IMR-90 (cell line): ENCODE measurements around the gene WNT11. TPM values are rescaled to one million over a fixed set of nuclear protein-coding genes. Genes with fewer than 3 reads are reported as not detected.

Experiments used
- ATAC-seq: fragments of 200-7000 bp; cut with Tn5 transposase; 2 replicates; pipeline ENCODE4 v1.9.1; 2020; ENCODE audit warnings: low read depth, mild to moderate bottlenecking, moderate library complexity
- BruUV-seq: library from RNA; stranded (reverse); fragments of 400-500 nt; replicated peaks from 2 replicates; lab custom pipeline; 2021; lab: Mats Ljungman, UMichigan
- CTCF ChIA-PET: fragments of 300-600 bp; formaldehyde crosslinking; extraction: SDS; loops from one replicate; lab custom pipeline; 2021; ENCODE audit warnings: antibody characterized with exemption; lab: Yijun Ruan, JAX
- POLR2A ChIA-PET: fragments of 300-600 bp; sonication (Branson Sonifier 250); formaldehyde crosslinking; loops from one replicate; lab custom pipeline; 2022; ENCODE audit warnings: antibody characterized with exemption; ENCODE audit not compliant: unreplicated experiment; lab: Charles Lee
- DNase-seq: peaks from one replicate; pipeline ENCODE4 v3.0.0; 2013
- H2AFZ ChIP-seq: replicated peaks from 2 replicates; pipeline ENCODE3; 2013; ENCODE audit warnings: low read length, mild to moderate bottlenecking; ENCODE audit not compliant: poor library complexity
- H2AK5ac ChIP-seq: 2 replicates; pipeline ENCODE4 v1.6.1; 2013; ENCODE audit warnings: low read depth, low read length, inconsistent platforms
- H2AK9ac ChIP-seq: replicated peaks from 2 replicates; pipeline ENCODE3; 2013; ENCODE audit warnings: mild to moderate bottlenecking, low read depth, low read length, moderate library complexity; ENCODE audit not compliant: poor library complexity
- H2BK120ac ChIP-seq: 2 replicates; pipeline ENCODE4 v1.6.1; 2013; ENCODE audit warnings: low read depth, low read length, inconsistent platforms
- H2BK15ac ChIP-seq: 3 replicates; pipeline ENCODE4 v1.6.1; 2013; ENCODE audit warnings: low read depth, low read length, inconsistent platforms
- H2BK20ac ChIP-seq: 2 replicates; pipeline ENCODE4 v1.6.1; 2013; ENCODE audit warnings: low read depth, mild to moderate bottlenecking, inconsistent platforms, low read length, moderate library complexity
- H2BK5ac ChIP-seq: 2 replicates; pipeline ENCODE4 v1.6.1; 2013; ENCODE audit warnings: mild to moderate bottlenecking, low read depth, low read length, inconsistent platforms; ENCODE audit not compliant: poor library complexity, severe bottlenecking
- H3K14ac ChIP-seq: replicated peaks from 2 replicates; pipeline ENCODE4 v1.6.1; 2013; ENCODE audit warnings: low read depth, low read length, inconsistent platforms
- H3K18ac ChIP-seq: 2 replicates; pipeline ENCODE4 v1.6.1; 2013; ENCODE audit warnings: low read depth, low read length, control low read depth
- H3K23ac ChIP-seq: 2 replicates; pipeline ENCODE4 v1.6.1; 2013; ENCODE audit warnings: low read depth, low read length, inconsistent platforms
- H3K27ac ChIP-seq: 2 replicates; pipeline ENCODE4 v1.5.1; 2013; ENCODE audit warnings: mild to moderate bottlenecking, control low read depth, low read length; ENCODE audit not compliant: insufficient read depth
- H3K27me3 ChIP-seq: 2 replicates; pipeline ENCODE4 v1.6.1; 2013; ENCODE audit warnings: low read length; ENCODE audit not compliant: control insufficient read depth, insufficient read depth
- H3K36me3 ChIP-seq: 2 replicates; pipeline ENCODE4 v1.6.1; 2013; ENCODE audit warnings: low read length, mixed read lengths; ENCODE audit not compliant: control insufficient read depth, insufficient read depth
- H3K4ac ChIP-seq: 2 replicates; pipeline ENCODE4 v1.6.1; 2013; ENCODE audit warnings: low read depth, low read length, inconsistent platforms
- H3K4me1 ChIP-seq: 2 replicates; pipeline ENCODE4 v1.6.1; 2013; ENCODE audit warnings: low read length, mixed read lengths; ENCODE audit not compliant: control insufficient read depth, insufficient read depth
- H3K4me2 ChIP-seq: 2 replicates; pipeline ENCODE4 v1.6.1; 2013; ENCODE audit warnings: low read depth, mild to moderate bottlenecking, control low read depth, low read length, moderate library complexity
- H3K4me3 ChIP-seq: 2 replicates; pipeline ENCODE4 v1.5.1; 2013; ENCODE audit warnings: low read depth, mild to moderate bottlenecking, control low read depth, low read length, moderate library complexity; ENCODE audit not compliant: insufficient read depth
- H3K56ac ChIP-seq: 2 replicates; pipeline ENCODE4 v1.6.1; 2013; ENCODE audit warnings: low read length, inconsistent platforms; ENCODE audit not compliant: insufficient read depth; ENCODE audit errors: extremely low read depth
- H3K79me1 ChIP-seq, 2 experiments: 2 replicates each; pipeline ENCODE4 v1.6.1; 2013; ENCODE audit warnings: low read length in 2 of 2, inconsistent platforms in 1 of 2, low read depth in 1 of 2
- H3K9ac ChIP-seq: 2 replicates; pipeline ENCODE4 v1.6.1; 2013; ENCODE audit warnings: low read depth, low read length, control low read depth
- H3K9me1 ChIP-seq: 2 replicates; pipeline ENCODE4 v1.6.1; 2013; ENCODE audit warnings: low read length, inconsistent platforms; ENCODE audit not compliant: insufficient read depth
- H3K9me3 ChIP-seq: 2 replicates; pipeline ENCODE4 v1.6.1; 2013; ENCODE audit warnings: low read length; ENCODE audit not compliant: control insufficient read depth, insufficient read depth
- H4K20me1 ChIP-seq: 2 replicates; pipeline ENCODE4 v1.6.1; 2013; ENCODE audit warnings: low read length, inconsistent platforms; ENCODE audit not compliant: insufficient read depth
- H4K5ac ChIP-seq: 2 replicates; pipeline ENCODE4 v1.6.1; 2013; ENCODE audit warnings: mild to moderate bottlenecking, low read depth, low read length, control low read depth
- H4K8ac ChIP-seq, 2 experiments: 2 replicates each; pipeline ENCODE4 v1.6.1; 2013; ENCODE audit warnings: low read depth in 2 of 2, low read length in 2 of 2, control low read depth in 1 of 2, inconsistent platforms in 1 of 2
- H4K91ac ChIP-seq: 2 replicates; pipeline ENCODE4 v1.6.1; 2013; ENCODE audit warnings: low read depth, low read length, inconsistent platforms; ENCODE audit not compliant: insufficient read depth
- BHLHE40 ChIP-seq: fragments of 150-350 bp; IDR thresholded peaks from 2 replicates; pipeline ENCODE4 v1.6.1; 2016; ENCODE audit warnings: mild to moderate bottlenecking, low read depth, low read length
- CEBPB ChIP-seq: IDR thresholded peaks from 2 replicates; pipeline ENCODE4 v1.6.1; 2012; ENCODE audit warnings: low read depth, low read length, improper control_type of control experiment
- CHD1 ChIP-seq: IDR thresholded peaks from 2 replicates; pipeline ENCODE4 v1.6.1; 2012; ENCODE audit warnings: low read depth, low read length, improper control_type of control experiment
- CTCF ChIP-seq: conservative IDR thresholded peaks from 2 replicates; pipeline ENCODE4 v1.5.1; 2012; ENCODE audit warnings: mild to moderate bottlenecking, low read depth, low read length, improper control_type of control experiment
- ELK1 ChIP-seq: fragments of 150-350 bp; IDR thresholded peaks from 2 replicates; pipeline ENCODE4 v1.6.1; 2016; ENCODE audit warnings: low read depth, mild to moderate bottlenecking, low read length, moderate library complexity, borderline replicate concordance
- FOS ChIP-seq: fragments of 150-350 bp; IDR thresholded peaks from 2 replicates; pipeline ENCODE4 v1.6.1; 2016; ENCODE audit warnings: low read depth, low read length
- MAFK ChIP-seq: IDR thresholded peaks from 2 replicates; pipeline ENCODE4 v1.6.1; 2012; ENCODE audit warnings: low read depth, low read length, improper control_type of control experiment
- MAZ ChIP-seq: IDR thresholded peaks from 2 replicates; pipeline ENCODE4 v1.6.1; 2012; ENCODE audit warnings: low read depth, mild to moderate bottlenecking, low read length, improper control_type of control experiment, moderate library complexity, borderline replicate concordance
- MXI1 ChIP-seq: IDR thresholded peaks from 2 replicates; pipeline ENCODE4 v1.6.1; 2012; ENCODE audit warnings: low read depth, mild to moderate bottlenecking, low read length, moderate library complexity, borderline replicate concordance
- NFE2L2 ChIP-seq: fragments of 150-350 bp; IDR thresholded peaks from 2 replicates; pipeline ENCODE4 v1.6.1; 2016; ENCODE audit warnings: low read depth, mild to moderate bottlenecking, low read length
- POLR2A ChIP-seq: IDR thresholded peaks from 2 replicates; pipeline ENCODE4 v1.6.1; 2012; ENCODE audit warnings: mild to moderate bottlenecking, low read depth, low read length
- RAD21 ChIP-seq: IDR thresholded peaks from 2 replicates; pipeline ENCODE4 v1.6.1; 2012; ENCODE audit warnings: low read length, improper control_type of control experiment
- RCOR1 ChIP-seq: IDR thresholded peaks from 2 replicates; pipeline ENCODE4 v1.6.1; 2012; ENCODE audit warnings: mild to moderate bottlenecking, low read length, improper control_type of control experiment; ENCODE audit not compliant: insufficient replicate concordance
- RFX5 ChIP-seq: IDR thresholded peaks from 2 replicates; pipeline ENCODE4 v1.8.0; 2012; ENCODE audit warnings: low read depth, mild to moderate bottlenecking, low read length, moderate library complexity
- SMC3 ChIP-seq: fragments of 150-350 bp; IDR thresholded peaks from 2 replicates; pipeline ENCODE4 v1.6.1; 2016; ENCODE audit warnings: low read depth, mild to moderate bottlenecking, antibody characterized with exemption, low read length, moderate library complexity
- WGBS, 2 experiments: methylation state at CpG; one replicate each; pipeline versions ENCODE4 v1.1.5 to v1.1.7; 2013; ENCODE audit warnings: missing lambda C conversion rate in 2 of 2; ENCODE audit not compliant: insufficient read length in 1 of 2; ENCODE audit errors: extremely low coverage in 2 of 2; 5-methylcytosine and 5-hydroxymethylcytosine counted together
- dilution Hi-C: fragments of 300-500 bp; cut with HindIII; formaldehyde crosslinking; loops from one replicate; pipeline ENCODE4 v1.14.3; 2018; ENCODE audit warnings: low sequenced_read_pairs; ENCODE audit not compliant: unreplicated experiment
- in situ Hi-C: fragments of 300-500 bp; cut with MboI; formaldehyde crosslinking; loops from 3 replicates; pipeline ENCODE4 v1.14.3; 2019; ENCODE audit warnings: low sequenced_read_pairs, inconsistent platforms, mixed read lengths
- intact Hi-C: fragments of 100-400 bp; cut with micrococcal nuclease; formaldehyde crosslinking; loops from 2 replicates; pipeline ENCODE4 v1.10.0; 2022
- polyA plus RNA-seq, 3 experiments: library from polyadenylated mRNA; depleted of rRNA; stranded (reverse); fragments of >200 nt; gene quantifications; 2 replicates each; pipeline ENCODE4 v1.2.3, GENCODE V29; 2012; ENCODE audit warnings: low replicate concordance in 1 of 3
- total RNA-seq: library from RNA; depleted of rRNA; stranded (reverse); fragments of >200 nt; gene quantifications from 2 replicates; pipeline ENCODE4 v1.2.3, GENCODE V29; 2012
- TF ChIP-seq, protein P1 (sequence below): fragments of 150-350 bp; IDR thresholded peaks from 2 replicates; pipeline ENCODE4 v1.6.1; 2017; ENCODE audit warnings: mild to moderate bottlenecking, antibody characterized with exemption, low read length, low read depth

Gene WNT11
- total and polyA plus RNA-seq, 2 of the 4 experiments (the other 2 are of a cell fraction) = 0.10 TPM; not detected in 1

DNA sequence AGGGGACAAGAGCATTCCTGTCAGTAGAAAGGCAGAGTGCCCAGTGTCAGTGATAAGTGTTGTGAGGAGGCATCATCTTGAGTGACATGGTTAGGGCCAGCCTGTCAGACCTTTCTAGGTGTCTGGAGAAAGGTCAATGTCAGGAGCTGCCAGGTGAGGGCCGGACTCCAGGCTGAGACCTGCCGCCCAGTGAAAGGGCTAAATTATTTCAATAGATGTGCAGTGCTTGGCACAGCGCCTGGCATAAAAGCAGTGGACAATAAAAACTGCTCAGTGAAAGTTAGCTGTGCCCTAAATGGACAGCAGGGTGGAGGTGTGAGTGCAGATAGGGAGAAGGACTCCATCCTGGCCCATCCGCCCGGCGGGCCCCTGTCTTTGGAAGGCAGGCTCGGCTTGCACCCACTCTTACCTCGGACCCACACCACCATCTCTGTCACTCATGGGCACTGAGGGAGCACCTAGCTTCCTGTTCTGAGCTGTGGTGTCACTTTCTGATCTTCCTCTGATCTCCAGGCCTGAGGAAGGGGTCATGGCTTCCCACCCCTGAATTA, 23.5 kb upstream of the WNT11 start:
- peaks cover 8% of the 10 kb centered on the region for H3K9me1 ChIP-seq
- H3K9ac ChIP-seq = no peak overlapping the region
- no peaks in the 10 kb centered on the region for H3K9me3 ChIP-seq
- H2AFZ ChIP-seq = no peak overlapping the region
- no peak overlapping the region for H3K14ac ChIP-seq
- intact Hi-C loops (no loop called here), in situ Hi-C loops (no loop called here), dilution Hi-C loops (no loop called here)
- H2AK5ac ChIP-seq = no peak overlapping the region
- 71% methylated on average over 5 of the region's 8 CpGs; no CpG with 5 or more reads in 1 of the 2 experiments for WGBS, 2 experiments
- no peak for DNase-seq
- H4K20me1 ChIP-seq = no peaks in the 10 kb centered on the region
- H3K4me3 ChIP-seq = no peak overlapping the region
- H3K36me3 ChIP-seq = no peaks in the 10 kb centered on the region
- CTCF ChIA-PET = no interaction called here
- H2BK5ac ChIP-seq = no peak overlapping the region
- no peak overlapping the region for H3K4ac ChIP-seq
- H3K56ac ChIP-seq = no peak overlapping the region
- H3K18ac ChIP-seq = no peak overlapping the region
- no peak overlapping the region for H4K91ac ChIP-seq
- H3K79me1 ChIP-seq = no peaks in the 10 kb centered on the region
- no peak for ATAC-seq
- BruUV-seq = no TSS peak
- H4K8ac ChIP-seq = no peak overlapping the region
- POLR2A ChIA-PET = no interaction called here
- H2BK15ac ChIP-seq = no peak overlapping the region
- H3K27ac ChIP-seq = no peak overlapping the region
- H2BK20ac ChIP-seq = no peak overlapping the region
- H3K23ac ChIP-seq = no peak overlapping the region
- no peak overlapping the region for H2BK120ac ChIP-seq
- peaks cover 3% of the 10 kb centered on the region for H3K4me1 ChIP-seq
- H3K4me2 ChIP-seq = no peak overlapping the region
- no peak overlapping the region for H2AK9ac ChIP-seq
- H4K5ac ChIP-seq = no peak overlapping the region
- TF ChIP-seq RCOR1 (no peak), CEBPB (no peak), CTCF (no peak), FOS (no peak), MXI1 (no peak), CHD1 (no peak), RFX5 (no peak), SMC3 (no peak), ELK1 (no peak), POLR2A (no peak), MAFK (no peak), RAD21 (no peak), BHLHE40 (no peak), NFE2L2 (no peak), MAZ (no peak)
- TF ChIP-seq, protein P1, sequence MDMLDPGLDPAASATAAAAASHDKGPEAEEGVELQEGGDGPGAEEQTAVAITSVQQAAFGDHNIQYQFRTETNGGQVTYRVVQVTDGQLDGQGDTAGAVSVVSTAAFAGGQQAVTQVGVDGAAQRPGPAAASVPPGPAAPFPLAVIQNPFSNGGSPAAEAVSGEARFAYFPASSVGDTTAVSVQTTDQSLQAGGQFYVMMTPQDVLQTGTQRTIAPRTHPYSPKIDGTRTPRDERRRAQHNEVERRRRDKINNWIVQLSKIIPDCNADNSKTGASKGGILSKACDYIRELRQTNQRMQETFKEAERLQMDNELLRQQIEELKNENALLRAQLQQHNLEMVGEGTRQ = no peak
- H3K27me3 ChIP-seq = peaks cover 31% of the 10 kb centered on the region
